Cortex of kidney (tissue), 1 donor: ENCODE measurements around the gene AIFM1.
"Not testable (repeated sequence)": the region's sequence is repeated elsewhere in the genome, so short reads cannot be mapped to it uniquely, and the experiment has no call there.

Source experiments
- DNase-seq: peaks from one replicate; lab custom pipeline; 2025; lab: John Stamatoyannopoulos, UW

Gene AIFM1

DNA sequence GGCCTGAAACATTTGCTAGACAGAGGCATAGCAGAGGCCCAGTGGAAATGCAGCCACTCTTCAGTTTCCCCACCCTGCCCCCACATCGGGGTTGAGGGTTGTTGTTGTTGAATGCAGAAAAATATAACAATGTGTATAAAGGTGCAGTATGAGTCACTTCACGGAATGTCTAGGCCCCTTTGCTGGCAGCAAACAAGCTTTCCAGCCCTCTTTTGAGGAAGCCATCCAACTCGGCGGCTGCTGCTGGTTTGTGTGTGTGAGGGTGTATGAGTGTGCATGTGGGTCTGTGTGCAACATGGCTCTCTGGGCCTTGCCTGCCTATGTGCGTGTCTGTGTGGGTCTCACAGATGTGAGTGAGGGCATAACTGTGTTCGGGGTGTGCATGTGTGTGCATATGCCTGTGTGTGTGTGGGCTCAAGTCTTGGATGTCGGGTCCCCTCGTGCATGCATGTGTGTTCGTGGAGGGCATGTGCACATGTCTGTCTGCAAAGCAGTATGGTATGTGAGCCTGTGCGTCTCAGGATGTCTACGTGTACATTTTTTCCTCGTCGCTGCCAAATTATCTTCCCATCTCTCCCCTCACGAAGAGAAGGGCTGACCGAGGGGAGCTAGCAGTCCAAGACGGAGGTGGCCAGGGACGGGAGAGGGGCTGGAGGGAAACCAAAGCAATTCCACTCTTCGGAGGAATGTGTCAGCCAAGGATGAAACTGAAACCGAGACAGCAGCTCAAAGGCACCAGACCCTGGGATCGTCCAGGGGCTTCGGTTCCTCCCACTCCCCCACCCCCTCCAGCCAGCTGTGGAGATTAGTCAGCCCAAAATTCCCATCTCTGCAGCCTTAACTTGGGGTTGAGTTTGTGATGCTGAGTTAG is 47.0 kb downstream of the AIFM1 start:
- DNase-seq = no peak

DNA sequence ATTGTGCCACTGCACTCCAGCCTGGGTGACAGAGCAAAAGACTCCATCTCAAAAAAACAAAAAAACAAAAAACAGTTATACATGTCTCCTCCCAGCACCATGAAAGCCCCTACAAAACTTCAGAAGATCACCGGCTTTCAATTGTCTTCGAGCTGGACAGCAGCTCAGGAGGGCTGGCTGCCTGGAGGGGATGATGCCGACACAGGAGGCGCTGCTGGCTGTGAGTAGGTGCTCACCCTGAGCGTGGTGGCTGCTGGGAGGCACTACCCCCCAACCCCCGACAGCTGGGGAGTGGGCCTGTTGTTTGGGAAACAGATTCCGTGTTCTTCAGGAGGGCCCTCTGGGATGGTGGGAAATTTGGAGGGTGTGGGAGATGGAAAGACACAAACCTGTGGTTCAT is 48.5 kb downstream of the AIFM1 start:
- no peak for DNase-seq

DNA sequence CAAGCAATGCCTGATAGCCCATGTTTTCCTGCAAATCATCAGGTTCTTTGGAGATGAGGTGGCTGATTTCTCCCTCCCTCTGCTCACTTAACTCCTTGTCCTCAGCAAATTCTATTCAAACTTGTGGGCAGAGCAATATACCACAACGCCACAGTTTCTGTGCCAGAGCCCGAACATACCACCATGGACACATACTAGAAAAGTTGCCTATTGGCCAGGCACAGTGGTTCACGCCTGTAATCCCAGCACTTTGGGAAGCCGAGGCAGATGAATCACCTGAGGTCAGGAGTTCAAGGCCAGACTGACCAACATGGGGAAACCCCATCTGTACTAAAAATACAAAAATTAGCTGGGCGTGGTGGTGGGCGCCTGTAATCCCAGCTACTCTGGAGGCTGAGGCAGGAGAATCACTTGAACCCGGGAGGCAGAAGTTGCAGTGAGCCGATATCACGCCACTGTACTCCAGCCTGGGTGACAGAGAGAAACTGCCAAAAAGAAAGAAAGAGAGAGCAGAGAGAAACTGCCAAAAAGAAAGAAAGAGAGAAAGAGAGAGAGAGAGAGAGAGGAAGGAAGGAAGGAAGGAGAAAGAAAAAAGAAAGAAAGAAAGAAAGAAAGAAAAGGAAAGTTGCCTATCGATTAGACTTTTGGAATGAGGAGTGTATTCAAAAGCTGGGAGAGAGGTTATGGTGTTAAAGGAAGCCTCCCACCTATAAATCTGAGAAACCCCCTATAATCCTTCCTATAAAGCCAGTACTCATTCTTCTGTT is 50.3 kb downstream of the AIFM1 start:
- DNase-seq = not testable (repeated sequence)

DNA sequence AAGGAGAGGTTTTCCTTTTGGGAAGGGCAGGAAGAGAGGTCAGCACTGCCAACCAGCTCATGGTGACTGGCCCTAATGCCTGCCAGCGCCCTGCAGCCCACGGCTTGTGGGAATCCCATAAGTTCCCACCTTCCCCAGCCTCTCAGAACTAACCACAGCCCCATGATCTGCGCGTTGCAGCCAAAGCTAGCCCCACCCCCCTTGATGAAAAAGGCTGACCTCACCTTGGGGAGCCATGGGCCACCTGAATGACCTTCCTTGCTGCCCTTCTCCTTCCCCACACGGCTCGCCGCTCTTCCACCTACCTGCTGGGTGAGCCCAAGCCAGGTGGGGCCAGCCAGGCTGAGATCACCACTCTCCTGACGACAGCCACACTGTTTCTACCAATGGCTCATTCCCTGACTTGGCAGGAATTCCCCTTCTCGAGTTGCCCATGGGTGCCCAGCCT is 51.5 kb downstream of the AIFM1 start:
- DNase-seq = no peak

DNA sequence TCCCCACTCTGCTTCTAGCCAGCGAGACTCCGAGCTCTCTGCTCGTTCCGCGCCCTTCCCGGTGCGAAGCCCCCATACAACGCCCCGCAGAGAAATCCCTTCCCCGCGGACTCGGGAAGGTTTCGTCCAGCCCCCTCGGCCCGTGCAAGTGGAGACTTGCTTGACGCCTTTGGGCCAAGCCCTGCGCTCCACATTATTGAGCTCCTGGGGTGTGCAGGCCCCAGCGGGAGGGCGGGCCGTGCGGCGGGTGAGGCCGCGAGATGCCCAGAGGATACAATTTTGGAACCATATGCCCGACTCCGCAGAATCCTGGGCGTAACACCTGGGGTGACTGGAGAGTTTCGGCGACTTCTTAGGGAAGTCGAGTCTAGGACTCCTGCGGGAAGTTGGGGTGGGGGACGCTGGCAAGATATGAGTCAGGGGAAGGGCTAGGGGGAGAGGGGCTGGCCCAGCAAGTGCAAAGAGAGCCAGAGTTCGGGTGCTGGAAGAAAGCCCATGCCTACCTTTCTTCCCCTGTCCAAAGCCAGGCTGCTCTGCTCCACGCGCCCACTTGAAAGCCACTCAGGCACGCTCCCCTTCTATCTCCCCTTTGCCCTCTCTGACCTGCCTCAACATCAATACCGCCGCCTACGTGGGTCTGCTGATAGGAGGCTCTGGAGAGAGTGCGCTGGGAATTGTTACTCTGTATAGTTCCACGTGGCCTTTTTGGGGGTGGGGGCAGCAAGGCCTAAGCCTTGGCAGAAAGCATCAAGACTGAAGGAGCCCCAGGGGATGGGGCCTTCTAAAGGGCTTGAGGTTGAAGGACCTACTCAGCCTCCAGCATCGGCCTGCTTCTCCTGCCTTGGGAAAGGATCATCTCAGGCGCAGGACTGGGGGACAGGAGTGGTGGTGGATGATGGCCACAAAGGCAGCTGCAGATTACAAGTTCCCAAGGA is 54.2 kb downstream of the AIFM1 start:
- DNase-seq = peak; percentile 3

DNA sequence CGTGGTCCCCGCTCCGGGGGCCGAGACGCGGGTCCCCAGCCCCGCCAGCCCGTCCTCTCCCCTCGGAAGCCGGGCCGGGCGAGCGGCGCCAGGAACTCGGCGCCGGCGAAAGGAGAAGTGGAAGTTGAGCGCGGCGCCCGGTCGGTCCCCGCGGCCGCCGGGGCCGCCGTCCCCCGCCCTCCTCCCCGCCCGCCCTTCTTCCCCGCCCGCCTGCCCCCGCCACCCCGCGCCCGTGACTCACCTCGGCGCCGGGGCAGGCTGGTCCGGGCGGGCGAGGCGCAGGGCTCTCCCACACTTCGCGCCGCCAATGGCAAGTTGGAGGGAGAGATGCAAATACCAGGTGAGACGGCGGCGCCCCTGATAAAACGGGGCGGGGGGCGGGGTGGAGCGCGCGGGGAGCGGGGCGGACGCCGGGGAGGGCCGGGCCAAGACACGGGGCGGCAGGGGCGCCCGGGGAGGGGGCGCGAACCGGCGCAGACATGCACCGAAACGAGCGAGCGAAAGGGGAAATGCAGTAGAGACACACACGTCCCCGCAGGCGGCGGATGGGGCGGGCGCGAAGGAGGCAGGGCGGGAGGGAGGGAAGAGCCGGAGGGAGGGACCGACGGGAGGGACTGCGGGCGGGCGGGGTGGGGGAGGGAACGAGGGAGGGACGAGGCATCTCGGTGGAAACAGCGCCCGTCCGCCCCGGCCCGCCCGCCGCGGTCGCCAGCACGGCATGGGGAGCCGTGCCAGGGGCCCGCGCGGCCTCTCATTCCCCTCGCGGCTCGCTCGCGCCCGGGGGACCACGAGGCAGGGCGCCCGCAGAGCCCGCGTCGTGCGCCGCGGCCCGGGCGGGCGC is 55.0 kb downstream of the AIFM1 start, which contains the start of gene ELF4:
ELF4 (minus strand) TSS at position 119 of the 841 bp plus-strand sequence. CDS start 29,167 bp downstream, outside the sequence.
- no peak for DNase-seq

DNA sequence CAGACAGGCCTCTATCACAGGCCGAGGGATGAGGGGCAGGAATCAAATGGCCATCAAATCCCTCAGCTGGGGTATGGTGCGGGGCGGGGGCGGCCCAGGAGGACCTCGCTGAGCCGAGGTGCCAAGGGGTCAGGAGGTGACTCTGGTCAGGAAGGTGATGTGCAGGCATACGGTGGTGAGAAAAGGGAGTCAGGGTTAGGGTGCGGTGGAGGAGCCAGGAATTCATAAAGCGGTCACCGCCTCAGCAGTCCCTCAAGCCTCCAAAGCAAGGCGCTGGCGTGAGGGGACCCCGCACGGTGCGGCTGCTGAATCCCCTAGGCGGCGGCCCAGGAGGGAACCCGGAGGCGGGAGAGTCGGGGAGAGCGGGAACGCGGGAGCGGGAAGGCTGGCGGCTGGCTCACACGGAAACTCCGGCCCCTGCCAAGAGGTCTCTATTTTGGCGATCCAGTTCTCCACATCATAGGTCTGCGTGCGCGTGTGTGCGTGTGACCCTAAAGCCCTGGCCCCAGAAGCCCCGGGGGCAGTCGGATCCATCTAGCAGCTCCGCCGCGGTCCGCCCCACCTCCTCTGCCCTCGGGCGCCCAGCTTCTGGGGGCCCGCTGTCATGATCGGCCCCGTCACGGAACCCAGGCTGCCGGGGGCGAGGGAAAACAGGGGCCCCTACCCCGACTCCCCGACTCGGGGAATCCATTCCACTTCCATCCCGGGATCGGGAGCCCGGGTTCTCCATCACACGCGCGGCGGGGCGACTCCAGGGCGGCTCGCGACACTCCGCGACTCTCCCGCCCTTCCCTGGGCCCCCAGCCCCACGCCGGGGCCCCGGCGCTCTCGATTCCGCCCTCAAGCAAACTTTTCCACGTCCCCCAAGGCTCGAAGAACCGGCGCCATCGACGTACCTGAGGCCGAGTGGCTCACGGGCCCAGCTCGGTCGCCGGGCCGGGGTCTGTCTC is 55.9 kb downstream of the AIFM1 start:
- DNase-seq = no peak

DNA sequence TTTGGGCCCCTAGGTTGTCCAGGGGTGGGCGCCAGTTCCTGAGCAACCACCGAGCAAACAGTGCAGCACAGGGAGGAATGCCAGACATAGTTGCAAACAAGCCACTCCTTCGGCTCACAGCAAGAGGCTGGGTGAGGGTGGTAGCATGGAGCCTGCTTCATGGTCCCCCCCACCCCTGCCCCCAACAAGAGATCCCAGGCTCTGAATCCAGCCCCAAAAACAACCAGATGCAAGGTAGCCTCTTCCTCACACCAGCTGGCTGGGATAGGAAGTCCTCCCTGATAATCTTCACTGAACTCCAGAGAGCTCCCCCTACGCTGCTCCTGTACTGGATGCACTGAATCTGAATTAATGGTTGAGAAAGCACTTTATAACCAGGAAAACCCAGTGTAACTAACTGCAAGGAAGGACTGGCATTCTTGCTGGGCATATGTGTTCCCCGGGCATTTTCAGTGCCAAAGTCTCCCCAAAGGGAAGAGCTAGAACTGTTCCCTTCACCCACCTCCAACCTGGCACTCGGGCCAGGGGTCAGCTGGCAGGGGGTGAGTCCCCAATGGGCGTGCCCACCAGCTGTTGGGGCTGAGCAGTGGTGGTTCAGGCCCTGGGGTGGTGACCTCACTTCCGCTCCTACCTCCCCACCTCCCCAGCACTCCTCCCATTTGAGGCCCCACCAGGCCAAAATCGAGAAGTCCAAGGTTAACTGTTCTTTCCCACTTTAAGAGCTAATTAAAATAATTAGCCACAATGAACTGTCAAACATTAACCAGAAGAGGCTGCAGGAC is 56.8 kb downstream of the AIFM1 start:
- no peak for DNase-seq

DNA sequence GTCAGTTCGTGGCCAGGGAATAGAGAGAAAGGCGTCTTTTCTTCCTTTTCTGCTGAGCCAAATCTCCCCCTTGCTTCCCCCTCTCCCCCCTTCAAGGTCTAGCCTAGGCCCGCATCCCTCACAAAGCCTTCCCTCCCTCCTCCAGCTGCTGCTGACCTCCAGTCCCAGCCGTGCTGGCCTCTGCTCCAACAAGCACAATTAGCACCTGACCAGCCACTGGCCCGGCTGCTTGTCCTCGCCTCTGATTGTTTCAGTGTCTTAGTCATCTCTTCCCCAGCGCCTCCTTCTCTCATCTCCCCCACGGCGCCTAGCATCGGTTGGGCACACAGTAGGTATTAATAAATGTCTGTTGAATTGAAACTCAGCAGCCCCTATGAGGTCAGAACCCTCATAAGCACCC is 59.6 kb downstream of the AIFM1 start:
- no peak for DNase-seq

DNA sequence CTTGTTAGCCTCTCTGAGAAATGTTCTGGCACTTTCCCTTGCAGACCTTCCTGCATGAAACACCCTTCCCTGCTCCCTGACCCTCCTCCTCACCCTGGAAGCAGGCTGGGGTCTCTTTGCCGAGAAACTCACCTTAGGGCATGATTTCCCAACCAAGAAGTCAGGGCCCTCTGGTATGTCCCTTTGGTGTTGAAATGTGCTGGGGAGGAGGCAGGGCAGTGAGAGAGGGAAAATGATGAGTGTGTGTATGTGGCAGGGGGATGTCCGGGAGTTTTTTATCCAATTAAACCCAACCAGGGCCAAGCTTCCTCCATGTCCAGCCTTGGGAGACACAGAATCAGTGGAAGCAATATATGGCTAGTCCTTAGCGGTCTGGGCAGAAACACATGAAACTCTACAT is 60.4 kb downstream of the AIFM1 start:
- no peak for DNase-seq

DNA sequence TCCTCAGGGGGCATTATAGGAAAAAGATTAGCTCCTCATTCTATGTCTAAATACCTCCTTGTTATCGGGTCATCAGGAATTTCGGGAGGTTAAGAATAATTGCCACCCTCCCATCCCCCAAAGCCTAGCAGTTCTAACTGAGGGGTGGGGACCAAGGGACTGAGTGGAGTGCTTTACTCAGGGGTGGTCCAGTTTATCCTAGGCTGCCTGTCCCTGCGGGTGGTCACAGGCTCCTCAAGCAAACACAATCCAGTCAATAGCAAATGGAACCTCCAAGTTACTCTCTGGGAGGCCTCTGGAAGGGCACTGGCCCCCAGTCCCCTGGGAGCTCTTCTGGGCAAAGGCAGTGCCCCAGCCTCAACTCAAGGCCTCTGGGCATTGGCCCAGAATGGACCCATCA is 62.0 kb downstream of the AIFM1 start:
- no peak for DNase-seq

DNA sequence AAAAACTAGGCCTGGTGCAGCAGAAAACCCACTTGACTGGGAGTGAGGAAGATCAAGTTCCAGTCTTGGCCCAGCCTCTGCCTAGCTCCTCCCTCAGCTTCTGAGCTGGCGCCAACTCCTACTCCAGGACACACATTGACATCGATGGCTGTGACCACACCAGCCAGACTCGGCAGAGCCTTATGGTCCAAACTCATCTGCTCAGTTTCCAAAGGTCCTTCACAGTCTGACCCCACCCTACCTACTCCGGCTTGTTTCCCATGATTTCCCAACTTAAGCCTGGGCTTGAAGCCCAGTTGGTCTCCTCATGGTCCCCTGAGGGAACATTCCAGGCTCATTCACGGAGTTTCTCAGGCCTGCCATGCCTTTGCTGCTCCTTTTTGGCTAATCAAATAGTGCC is 65.5 kb downstream of the AIFM1 start:
- DNase-seq = no peak

DNA sequence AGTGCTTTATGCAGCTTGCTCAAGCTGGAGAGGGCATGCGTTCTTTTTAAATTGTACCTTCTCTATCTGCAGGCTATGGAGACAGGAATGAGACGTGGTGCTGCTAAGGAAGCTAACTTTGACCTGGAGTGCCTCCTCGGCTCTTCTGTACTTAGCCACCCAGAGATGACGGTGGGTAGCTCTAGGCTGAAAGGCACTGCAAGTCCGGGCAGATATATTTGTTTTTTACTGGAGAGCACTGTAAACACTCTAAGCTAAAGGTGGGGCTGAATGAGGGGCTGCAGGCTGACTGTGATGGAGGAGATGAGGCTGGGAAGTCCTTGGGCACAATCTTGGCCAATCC is 67.5 kb downstream of the AIFM1 start:
- DNase-seq = no peak

DNA sequence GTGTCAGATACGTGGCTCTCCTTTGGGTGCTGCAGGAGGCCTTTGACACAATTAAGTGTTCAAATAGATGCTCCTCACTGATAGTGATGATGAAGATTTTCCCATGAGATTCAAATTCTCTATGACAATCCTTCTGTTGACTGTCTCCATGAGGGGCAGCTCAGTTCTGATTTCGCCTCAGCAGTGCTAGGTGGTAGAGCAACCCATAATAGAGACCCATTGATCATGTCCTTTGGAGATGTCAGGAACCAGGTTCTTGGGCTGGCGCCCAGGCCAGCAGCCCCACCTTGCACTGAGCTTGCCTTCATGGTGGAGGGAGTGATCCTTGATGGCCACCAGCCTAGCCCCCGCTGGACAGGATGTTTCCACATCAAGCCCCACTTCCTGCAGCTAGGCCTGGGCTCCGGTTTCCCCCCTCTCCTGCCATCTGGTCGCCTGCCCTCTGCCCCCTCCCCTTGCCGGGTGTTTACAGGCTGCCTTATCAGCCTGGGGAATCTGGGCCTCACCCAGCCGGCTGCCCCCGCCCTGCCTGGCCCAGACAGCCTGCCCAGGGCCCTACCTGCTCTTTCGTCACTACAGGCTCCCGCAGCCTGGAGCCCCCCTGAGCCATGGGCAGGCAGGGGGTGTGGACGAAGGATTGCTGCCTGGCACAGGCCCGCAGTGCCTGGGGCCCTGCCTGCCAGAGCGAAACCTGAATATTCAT is 68.0 kb downstream of the AIFM1 start:
- DNase-seq = no peak

DNA sequence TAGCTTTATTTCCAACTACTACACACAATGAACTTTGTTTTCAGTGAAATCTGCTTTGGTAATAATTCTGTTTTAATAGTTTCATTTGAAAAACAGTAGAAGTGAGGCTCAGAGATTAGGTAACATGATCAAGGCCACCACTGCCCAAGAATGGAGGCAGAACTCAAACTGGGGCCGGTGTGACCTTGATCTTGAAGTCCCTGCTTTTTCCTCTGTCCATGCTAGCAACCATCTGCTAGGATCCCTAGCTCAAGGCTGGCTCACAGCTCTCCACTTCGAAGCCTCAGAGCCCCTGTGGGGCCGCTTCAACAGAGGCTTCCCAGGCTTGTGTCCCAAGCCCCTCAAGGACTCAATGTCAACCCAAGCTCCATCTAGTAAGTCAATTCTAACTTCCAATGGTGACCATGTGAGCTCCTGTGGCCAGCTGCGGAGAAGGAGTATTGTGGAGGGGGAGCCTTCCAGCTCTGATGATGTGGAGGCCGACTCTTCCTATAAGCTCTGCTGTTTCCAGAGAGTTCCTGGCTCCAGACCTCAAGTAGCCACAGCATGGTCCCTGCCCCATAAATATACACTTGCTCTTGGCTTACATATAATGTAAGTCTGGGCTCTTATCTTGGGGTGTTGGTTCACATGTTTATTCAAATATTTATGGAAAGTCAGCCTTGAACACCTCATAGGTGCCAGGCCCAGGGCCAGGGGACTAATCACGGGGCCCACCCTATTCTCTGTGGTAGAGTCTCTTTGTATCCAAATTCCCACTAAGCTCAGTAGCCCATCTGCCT is 70.2 kb downstream of the AIFM1 start:
- no peak for DNase-seq

DNA sequence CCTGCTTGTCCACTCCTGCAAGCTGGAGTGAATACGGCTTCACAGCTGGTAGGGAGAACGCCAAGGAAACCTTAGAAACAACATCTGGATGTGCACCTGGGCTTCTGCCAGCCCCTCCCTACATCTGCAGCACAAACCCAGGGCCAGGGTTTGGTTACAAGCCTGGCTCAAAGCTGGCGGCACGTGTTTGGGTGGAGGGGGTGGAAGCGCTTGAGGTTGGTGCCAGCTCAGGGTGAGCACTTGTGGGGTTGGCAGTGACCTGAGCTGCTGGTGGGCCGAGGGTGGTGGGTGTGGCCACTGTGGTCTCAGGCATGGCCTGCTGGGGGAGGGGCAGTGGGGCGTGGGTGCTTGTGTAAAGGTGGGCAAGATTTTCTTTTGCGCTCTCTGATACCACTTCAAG is 70.9 kb downstream of the AIFM1 start:
- DNase-seq = no peak

DNA sequence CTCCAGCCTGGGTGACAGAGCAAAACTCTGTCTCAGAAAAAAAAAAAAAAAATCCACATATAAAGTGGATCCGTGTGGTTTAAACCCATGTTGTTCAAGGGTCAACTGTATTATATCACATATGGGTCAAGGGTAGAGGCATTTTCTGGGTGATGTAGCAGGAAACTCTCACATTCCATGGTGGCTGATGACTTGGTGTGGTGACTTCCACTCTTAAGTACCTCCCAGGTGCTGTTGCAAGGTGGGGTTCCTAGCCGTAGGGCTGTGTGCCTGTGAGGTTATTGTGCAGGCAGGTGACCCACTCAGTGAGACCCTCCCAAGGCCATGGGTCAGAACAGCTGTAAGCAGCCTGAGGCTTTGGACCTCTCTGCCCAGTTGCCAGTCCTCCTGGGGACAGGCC is 72.4 kb downstream of the AIFM1 start:
- no peak for DNase-seq
